ENCODE results near the gene GALR1.
"Not testable (repeated sequence)": the region's sequence is repeated elsewhere in the genome, so short reads cannot be mapped to it uniquely, and the experiment has no call there.

The GALR1 gene

DNA sequence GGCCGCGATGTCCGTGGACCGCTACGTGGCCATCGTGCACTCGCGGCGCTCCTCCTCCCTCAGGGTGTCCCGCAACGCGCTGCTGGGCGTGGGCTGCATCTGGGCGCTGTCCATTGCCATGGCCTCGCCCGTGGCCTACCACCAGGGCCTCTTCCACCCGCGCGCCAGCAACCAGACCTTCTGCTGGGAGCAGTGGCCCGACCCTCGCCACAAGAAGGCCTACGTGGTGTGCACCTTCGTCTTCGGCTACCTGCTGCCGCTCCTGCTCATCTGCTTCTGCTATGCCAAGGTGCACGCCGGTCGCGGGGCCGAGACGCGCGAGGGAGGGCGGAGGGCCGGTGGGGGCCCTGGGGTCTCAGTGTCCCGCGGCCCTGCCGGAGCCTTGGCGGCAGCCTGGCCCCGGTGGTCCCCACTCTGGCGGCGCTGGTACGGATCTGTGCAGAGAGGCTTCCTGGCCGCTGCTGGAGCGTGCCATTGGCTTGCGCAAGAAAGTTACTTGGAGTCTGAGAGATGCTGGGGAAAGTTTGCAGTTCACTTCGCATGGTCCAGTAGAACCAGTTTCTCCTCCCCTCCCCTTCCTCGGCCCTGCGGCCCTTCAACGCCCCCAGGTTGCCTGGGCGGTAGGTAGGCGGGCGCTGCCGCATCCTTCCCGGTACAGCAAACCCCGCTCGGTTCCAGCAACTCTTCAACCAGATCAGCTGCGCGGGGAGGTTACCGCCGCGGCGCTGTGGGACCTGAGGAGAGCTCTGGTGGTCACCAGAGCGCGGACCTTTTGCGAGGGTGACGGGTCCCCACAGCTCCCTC, 1.5 kb downstream of the GALR1 start:
- DNase-seq = no peak

DNA sequence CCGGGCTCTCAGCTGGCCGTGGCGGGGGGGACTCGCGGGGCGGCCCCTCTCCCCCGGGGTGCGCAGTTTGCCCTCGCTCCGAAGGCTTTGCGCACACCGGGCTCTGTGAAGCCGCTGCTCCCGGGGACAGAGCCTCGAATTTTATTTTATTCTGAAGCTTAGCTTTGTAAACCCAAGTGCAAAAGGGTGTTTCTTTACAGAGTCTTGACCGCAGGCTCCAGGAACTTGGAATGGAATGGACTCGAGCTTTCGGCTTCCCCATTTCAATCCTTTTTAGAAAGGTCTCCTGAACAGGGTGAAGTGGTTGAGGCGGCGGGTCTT, 2.0 kb downstream of the GALR1 start:
- DNase-seq = no peak

DNA sequence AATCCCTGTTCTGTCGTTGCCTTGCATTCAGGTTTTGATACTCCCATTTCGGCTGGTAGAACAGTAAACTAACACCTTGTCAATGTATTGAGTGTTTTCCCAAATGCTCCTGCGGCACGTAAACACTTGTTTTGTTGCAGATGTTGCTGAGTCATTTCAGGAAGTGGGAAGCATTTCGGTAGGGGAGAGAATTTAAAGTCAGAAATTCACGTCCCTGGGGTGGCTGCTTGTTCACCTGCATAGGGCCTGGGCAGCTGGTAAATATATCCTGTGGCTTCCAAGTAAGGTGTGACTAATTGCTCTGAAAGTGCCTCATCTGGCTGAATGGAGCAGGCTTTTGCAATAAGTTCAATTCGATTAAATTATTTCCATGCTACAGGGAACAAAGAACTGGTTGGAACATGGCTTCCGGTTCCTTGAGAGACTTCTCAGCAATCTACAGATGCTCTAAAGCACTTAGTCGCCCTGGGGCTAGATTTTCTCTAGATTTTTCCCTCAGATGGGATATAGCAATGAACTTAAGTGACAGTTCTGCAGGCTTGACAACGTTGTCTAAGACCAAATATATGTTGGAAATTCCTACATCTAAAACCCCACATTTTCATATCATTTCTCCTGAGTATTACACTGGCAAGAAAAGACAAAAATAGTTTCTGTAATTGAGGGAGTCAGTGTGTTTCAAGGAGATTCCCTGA, 5.2 kb downstream of the GALR1 start:
- DNase-seq = no peak

DNA sequence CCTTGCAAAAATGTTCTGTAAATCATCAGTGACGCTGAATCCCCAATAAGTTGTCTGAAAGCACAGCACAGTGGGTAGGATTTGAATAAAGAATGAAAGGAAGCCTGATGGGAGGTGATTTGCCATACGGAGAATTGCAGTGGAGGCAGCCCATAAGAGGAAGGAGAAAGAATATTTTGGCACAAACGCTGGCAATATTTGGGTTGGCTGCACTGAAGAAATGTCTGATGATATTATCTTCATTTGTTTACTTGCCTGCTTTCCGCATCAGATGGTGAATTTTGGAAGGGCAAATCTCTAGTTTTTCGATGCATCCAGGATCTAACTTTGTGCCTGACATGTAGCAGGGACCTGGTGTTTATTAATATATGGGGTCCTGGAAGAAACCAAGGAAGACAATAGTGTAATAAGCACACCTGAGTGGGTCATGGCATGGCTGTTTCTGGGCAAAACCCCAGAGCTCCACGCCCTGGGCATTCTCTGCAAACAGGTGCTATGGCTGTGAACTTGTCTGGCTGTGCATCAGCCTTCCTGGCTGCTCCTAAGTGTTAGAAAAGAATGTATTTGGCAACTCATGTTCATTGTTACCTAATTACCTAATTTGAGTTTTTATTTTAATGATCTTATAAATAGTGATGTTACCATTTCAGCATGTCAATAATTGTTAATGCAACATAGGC, 5.9 kb downstream of the GALR1 start:
- no peak for DNase-seq

DNA sequence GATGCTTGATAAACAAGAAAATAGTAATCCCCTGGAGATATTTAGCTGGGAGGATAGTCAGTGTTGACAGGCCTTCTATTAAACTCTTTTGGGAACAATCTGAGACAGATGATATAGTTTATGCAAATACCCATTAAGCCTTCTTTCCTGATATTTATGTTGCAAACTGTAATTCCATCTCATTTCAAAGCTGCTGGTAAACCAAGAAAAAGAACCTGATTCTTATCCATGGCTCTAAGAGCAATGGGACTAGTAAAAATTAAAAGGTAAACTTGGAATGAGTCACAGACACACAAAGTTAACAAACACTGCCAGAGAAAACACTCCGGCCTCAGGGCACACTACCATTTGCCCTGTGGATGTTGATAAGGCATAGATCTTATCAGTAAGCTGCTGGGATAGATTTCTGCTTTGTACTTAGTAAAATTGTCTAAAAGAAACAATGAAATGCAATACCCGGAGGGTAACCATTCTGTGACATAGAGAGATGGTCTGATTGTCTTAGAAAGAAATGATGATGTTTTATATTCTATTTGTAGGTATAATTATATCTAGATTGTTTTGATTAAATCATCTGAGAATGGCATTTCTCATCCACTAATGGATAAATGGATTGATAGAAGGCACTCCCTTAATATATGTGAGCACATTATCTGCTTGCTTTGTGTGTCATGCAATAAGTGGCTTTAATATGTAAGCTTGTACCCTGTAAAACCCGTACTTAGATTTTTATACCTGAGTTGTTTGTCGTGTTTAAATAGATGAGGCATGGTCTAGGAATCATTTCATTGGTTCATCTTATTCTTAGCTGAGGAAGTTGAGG, 13.2 kb downstream of the GALR1 start:
- no peak for DNase-seq

DNA sequence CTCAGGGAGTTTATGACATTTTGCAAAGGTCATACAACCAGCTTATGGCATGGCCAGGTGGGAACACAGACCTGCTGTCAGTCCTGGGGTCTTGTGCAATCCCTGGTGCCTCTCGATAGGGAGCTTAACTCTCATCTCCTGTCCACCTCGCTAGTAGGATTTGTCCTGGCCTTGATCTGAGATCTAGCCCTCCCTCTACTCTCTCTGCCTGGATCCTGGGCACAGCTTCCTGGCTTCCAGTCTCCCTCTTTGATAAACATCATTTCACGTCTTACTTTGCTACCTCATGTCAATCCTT, 13.8 kb downstream of the GALR1 start:
- DNase-seq = no peak

DNA sequence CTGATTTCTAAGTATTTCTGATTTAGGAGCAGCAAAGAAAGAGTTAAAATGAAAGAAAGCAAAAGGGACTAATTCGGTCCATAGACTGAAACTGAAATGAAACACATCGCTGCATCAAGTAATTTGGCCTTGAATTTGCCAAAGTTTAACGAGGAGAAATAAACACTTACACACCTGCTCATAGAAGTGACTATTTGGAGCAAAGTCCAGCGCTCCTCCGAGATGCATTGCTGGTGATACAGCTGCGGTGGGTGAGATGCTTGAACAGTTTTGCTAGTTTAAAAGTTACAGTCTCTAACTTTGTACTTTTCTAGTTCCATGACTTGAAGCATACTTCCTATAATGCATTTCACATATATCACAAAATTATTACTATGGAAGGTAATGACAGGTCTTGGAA, 18.3 kb downstream of the GALR1 start:
- no peak for DNase-seq

DNA sequence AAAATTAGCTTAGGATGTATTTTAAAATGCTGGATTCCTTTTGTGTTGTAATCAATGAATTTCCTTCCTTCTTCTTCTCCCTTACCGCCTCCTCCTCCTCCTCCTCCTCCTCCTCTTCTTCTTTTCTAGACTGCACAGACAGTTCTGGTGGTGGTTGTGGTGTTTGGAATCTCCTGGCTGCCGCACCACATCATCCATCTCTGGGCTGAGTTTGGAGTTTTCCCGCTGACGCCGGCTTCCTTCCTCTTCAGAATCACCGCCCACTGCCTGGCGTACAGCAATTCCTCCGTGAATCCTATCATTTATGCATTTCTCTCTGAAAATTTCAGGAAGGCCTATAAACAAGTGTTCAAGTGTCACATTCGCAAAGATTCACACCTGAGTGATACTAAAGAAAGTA, 18.8 kb downstream of the GALR1 start:
- DNase-seq = no peak

DNA sequence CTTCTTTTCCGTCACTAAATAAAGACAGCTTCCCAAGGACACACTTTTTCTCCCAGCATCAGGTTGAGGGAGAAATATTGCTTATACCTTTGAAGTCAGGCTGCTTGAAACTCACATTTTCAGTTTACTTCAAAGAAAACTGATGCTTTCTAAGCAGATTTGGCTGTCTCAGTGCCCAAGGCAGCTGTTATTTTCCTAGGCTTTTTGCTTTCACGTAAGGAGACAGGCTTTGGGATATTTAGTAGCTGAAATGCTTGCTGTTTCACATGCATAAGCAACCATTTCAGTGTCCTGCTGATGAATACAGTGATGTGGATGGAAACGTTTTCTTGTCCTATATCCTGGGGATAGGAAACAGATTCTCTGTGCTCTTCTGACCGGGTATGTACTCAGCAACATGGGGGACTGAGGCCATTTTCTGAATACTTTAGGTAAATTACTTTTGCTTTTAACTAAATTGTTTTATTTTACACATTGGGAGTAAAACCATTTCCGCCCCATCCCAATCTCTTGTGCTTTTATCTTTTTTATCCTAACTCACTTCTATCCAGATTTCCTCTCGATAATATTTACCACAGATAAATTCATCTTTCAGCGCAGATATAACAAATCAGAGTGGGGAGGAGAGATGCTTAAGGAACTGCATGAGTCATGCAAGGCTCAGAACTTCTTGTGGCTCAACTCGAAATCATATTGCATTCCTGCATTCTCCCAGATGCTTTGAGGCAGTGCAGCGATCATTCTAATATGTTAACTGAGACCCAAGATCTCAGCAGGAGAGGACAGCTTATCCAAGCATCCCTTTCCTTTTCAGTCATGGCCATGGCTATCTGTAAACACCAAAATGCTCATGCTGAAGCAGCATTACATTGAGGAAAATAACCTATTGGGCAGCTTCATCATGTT, 22.2 kb downstream of the GALR1 start:
- DNase-seq = no peak

DNA sequence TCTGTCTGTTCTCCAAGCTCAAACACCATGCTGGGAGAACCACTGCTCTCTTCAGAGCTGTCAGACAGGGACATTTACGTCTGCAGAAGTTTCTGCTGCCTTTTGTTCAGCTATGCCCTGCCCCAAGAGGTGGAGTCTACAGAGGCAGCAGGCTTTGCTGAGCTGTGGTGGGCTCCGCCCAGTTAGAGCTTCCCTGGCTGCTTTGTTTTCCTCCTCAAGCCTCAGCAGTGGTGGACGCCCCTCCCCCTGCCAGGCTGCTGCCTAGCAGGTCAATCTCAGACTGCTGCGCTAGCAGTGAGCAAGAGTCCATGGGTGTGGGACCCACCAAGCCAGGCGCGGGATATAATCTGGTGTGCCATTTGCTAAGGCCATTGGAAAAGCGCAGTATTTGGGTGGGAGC, 41.2 kb downstream of the GALR1 start:
- DNase-seq = not testable (repeated sequence)

DNA sequence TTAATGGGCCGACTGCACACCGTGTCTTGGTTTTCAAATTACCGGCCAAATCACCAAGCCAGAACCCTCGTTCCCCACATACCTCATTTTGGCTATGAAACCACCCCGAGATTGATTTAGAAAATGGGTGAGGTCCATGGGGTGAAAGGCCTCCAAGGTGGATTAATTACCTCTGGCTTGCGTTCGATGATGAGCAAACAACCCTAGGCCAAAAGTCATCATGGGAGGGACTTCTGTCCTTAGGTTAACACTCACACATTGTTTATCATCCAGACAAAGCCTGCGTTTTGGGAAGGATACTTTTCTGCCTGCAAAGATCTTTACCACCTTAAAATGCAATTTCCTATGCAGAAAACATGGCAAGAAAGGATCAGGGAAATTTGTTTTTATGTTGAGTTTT, 48.5 kb downstream of the GALR1 start:
- DNase-seq = no peak

DNA sequence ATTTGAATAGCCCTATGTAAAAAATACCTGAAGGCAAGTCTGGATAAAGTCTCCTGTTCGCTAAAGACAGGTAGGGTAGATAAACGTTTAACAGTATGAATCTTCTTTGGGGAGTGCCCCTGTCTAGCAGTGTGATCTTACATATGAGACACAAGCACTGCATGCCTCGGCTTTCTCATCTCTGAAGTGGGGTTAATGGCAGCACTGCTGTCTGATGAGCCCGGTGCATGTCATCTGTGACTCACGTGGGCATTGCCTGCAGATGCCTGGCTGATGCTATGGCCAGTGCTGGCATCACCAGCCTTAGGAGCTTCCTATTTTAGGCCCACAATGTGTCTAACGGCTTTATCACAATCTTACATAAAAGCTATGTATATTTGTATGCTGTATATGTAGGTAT, 50.1 kb downstream of the GALR1 start:
- DNase-seq = no peak

DNA sequence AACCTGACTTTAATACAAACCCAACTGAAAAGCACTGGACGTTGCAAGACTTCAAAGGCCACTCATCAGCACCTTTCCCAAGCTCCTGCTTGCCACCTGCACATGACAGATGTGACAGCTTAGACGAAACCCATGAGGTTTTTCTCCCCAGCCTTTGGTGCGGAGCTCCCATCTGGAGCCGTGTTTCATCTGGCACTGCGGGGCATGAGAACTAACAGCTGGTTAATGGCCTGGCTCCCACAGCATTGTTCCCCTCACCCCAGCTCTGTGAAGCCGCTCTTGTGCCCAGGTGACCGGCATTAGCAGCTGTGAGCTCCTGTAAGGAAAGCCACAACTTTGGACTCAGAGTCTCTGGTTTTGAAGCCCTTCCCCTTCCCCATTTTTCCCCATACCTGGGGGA, 50.9 kb downstream of the GALR1 start:
- no peak for DNase-seq

DNA sequence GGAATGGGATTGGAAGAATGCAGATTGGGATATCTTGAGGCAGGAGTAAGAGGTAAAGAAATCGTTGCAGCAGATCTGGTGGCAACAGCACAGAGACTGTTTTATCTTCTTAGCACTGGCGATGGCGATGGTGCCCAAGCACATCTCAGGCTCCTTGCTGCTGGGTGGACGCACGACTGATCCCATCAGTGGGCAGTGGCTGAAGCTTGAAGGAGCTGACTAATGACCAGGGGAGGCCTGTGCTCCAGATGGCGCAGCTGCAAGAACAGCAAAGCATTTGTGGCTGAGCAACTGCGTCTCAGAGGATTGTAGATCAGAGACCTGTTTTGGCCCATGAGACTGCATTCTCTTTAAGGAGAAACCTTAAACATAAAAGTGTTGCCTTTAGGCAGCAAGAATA, 54.6 kb downstream of the GALR1 start:
- no peak for DNase-seq

DNA sequence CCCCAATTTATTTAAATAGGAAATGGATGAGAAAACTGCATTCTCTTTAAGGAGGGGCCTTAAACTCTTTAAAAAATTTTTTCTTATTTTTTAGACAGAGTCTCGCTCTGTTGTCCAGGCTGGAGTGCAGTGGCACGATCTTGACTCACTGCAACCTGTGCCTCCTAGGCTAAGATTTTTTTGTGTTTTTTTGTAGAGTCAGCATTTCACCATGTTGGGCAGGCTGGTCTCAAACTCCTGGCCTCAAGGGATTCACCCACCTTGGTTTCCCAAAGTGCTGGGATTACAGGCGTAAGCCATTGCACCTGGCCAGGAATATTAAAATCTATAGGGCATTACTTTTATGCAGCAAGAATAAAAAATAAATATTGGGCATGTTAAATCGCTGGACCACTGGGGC, 56.0 kb downstream of the GALR1 start:
- DNase-seq = no peak

DNA sequence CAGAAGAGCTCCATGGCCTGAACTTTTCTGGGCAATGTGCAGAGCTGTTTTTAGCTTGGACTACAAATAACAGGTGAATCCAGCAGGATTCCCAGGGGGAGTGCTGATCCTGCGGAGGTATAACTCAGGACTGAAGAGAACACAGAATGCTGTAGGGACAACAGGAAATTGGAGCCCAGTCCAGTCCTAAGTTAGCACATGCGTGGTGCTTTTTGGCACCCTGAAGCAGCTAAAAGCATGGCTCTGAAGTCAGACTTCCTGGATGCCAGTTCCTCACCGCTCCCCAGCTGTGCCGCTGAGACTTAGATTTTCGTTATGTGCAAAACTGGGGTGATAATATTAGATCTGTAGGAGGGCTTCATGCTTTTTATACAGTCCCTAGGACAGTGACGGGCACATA, 58.6 kb downstream of the GALR1 start:
- no peak for DNase-seq

DNA sequence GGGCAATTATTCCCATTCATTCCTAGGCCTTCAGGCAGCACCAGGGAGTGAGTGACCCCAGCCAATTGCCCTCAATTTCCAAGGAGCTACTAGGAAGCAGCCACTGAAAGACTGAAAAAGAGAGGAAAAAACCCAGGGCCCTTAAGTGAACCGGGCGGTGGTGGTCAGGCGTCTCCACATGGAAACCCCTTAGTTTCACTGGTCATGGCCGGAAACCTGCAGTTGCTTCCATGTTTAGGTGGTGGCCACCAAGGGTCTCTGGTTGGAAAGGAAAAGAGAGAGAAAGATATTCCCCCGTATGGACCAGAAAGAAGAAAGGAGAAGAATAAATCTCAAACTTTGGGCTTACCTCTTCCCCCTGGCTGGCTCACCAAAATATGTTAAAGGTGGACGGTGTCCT, 64.9 kb downstream of the GALR1 start:
- DNase-seq = no peak

DNA sequence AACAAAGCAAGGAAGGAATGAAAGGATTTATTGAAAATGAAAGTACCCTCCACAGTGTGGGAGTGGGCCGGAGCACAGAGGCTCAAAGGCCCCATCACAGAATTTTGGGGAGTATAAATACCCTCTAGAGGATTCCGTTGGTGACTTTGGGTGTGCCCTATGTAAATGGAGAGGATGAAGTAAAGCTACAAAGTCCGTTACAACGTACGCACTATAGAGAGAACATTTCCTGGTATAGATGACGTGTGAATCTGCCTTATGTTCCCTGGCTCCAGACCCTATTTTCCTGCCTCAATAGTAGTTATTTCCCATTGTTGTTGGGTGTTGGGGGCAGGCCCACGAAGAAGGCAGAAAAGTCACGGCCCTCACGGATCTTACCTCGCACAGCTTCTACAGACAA, 65.3 kb downstream of the GALR1 start:
- DNase-seq = no peak

DNA sequence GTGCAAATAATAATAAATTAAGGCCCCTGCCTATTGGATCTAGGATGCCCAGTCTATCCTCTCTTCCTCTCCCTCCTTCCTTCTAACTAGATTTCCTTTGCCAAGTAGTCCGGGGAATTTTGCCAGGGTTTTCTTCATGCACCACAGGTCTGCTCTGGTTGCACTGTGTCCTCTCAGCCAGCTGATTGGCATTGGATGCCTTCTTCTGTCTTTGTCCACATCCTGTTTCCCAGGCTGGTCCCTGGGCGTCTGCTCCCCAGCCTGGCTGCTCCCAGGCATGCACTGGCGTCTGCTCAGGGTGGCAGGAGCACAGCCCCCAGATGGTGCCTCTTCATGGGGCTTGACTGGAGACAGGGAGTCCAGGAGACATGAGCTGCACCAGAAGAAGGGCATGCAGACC, 66.4 kb downstream of the GALR1 start:
- DNase-seq = no peak

DNA sequence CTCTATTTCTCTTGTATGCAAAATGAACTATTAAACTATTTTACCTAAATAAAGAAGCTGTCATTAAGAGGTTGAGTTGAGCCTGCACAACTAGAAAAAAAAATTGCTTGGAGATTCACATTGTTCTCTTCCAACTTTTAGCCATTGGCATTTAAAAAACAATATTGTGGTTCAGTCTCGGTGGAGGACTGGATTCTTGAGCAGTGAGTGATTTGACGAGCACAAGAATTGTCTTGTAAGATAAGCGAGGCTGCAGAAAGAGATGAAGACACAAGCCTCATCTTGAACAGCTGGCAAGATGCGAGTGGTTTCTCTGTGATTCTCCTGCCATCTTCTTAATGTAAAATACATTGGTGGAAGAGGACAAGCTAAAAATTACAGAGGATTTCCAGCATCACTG, 67.0 kb downstream of the GALR1 start:
- DNase-seq = no peak

DNA sequence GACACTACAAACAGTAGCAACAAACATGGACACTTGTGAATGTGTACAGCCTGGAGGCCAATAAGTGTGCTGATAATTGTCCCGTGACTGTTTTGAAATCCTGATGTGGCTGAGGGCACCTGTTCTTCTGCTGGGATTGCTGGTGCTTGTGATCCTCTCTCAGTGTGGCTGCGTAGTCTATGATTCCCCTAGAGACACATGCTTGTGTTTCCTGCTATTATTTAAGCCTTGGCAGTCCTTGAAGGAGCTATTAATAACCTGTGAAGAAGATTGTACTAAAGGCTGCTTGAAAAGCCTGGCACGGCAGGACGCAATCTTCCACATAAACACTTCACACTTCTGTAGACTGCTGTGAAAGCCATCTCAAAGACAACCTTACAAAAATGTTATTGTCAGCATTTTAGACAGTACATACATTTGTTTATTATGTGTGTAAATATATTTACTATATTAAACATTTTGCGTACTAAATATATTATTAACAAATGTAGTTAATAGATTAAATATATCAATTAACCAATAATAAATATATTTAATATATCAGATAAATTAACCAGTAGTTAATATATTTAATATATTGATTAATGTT, 71.4 kb downstream of the GALR1 start:
- DNase-seq = no peak
